Endodermal cell (in vitro differentiated cells): ENCODE measurements around the gene MS4A10. TPM values are rescaled to one million over a fixed set of nuclear protein-coding genes. Genes with fewer than 3 reads are reported as not detected.

Experiments used
- DNase-seq: peaks from one replicate; pipeline ENCODE4 v3.0.0-alpha.2; 2017
- H3K27ac ChIP-seq: 2 replicates; pipeline ENCODE4 v1.5.1; 2013; ENCODE audit warnings: mild to moderate bottlenecking, low read depth, low read length, moderate library complexity
- H3K27me3 ChIP-seq: 2 replicates; pipeline ENCODE4 v1.6.1; 2013; ENCODE audit warnings: mild to moderate bottlenecking, low read length, moderate library complexity; ENCODE audit not compliant: insufficient read depth, control insufficient read depth, poor library complexity, severe bottlenecking
- H3K36me3 ChIP-seq: 2 replicates; pipeline ENCODE4 v1.7.0; 2013; ENCODE audit warnings: mild to moderate bottlenecking, low read length, moderate library complexity; ENCODE audit not compliant: control insufficient read depth, insufficient read depth
- H3K4me1 ChIP-seq: one replicate; pipeline ENCODE4 v1.7.0; 2013; ENCODE audit warnings: low read length; ENCODE audit not compliant: control insufficient read depth, insufficient read depth
- H3K4me3 ChIP-seq: 2 replicates; pipeline ENCODE4 v1.5.1; 2013; ENCODE audit warnings: mild to moderate bottlenecking, low read length, moderate library complexity
- H3K9ac ChIP-seq: 2 replicates; pipeline ENCODE4 v1.6.1; 2013; ENCODE audit warnings: mild to moderate bottlenecking, low read length, moderate library complexity; ENCODE audit not compliant: poor library complexity, severe bottlenecking; ENCODE audit errors: extremely low read depth
- H3K9me3 ChIP-seq: 2 replicates; pipeline ENCODE4 v1.6.1; 2013; ENCODE audit warnings: mild to moderate bottlenecking, low read length, moderate library complexity; ENCODE audit not compliant: control insufficient read depth
- H3K27ac Mint-ChIP-seq: 2 replicates; pipeline ENCODE4 v1.8.0; 2020; ENCODE audit warnings: mixed read lengths
- H3K27me3 Mint-ChIP-seq: 2 replicates; pipeline ENCODE4 v1.8.0; 2021; ENCODE audit warnings: mild to moderate bottlenecking, mixed read lengths; ENCODE audit not compliant: insufficient read depth
- H3K36me3 Mint-ChIP-seq: 2 replicates; pipeline ENCODE4 v1.8.0; 2020; ENCODE audit warnings: low read depth, mixed read lengths
- H3K4me1 Mint-ChIP-seq: 2 replicates; pipeline ENCODE4 v1.8.0; 2020; ENCODE audit warnings: mixed read lengths
- H3K4me3 Mint-ChIP-seq: 2 replicates; pipeline ENCODE4 v1.8.0; 2020; ENCODE audit warnings: mild to moderate bottlenecking, moderate library complexity, mixed read lengths
- H3K9me3 Mint-ChIP-seq: 2 replicates; pipeline ENCODE4 v1.8.0; 2020; ENCODE audit warnings: mild to moderate bottlenecking, mixed read lengths
- CTCF ChIP-seq: fragments of 200-600 bp; sonication (generic); conservative IDR thresholded peaks from 2 replicates; pipeline ENCODE4 v1.5.0; 2021; ENCODE audit warnings: antibody characterized with exemption, mild to moderate bottlenecking
- WGBS, 2 experiments: methylation state at CpG; one replicate each; pipeline versions ENCODE4 v1.1.5 to v1.1.7; 2013; ENCODE audit warnings: missing lambda C conversion rate in 2 of 2, mixed read lengths in 1 of 2; ENCODE audit not compliant: insufficient coverage in 1 of 2, insufficient read length in 1 of 2; 5-methylcytosine and 5-hydroxymethylcytosine counted together
- total RNA-seq, 2 donors: library from RNA; stranded (reverse); fragmentation: NEBNext Ultra II Directional in 1 of 2; extraction: Animal tissue kit (Norgen Biotek cat#: 25700) in 1 of 2; gene quantifications; 2 replicates in 1 of 2; 3 replicates in 1 of 2; pipeline ENCODE4 v1.2.1, GENCODE V29; 2021

Gene MS4A10
- total RNA-seq, 2 donors from 2014 or later = not detected

- Histone ChIP-seq H3K9ac (no peak overlapping the region), H3K27ac (no peak overlapping the region), H3K9me3 (no peaks in the 10 kb centered on the region), H3K4me1 (no peaks in the 10 kb centered on the region), H3K27me3 (no peaks in the 10 kb centered on the region), H3K36me3 (no peaks in the 10 kb centered on the region), H3K4me3 (no peak overlapping the region)
- Mint-ChIP-seq H3K4me3 (no peak overlapping the region), H3K9me3 (no peaks in the 10 kb centered on the region), H3K27me3 (no peaks in the 10 kb centered on the region), H3K36me3 (no peaks in the 10 kb centered on the region), H3K4me1 (no peaks in the 10 kb centered on the region), H3K27ac (no peak overlapping the region)
- DNase-seq = no peak
- 91 to 100% methylated on average over 4 to 7 of the region's 7 CpGs for WGBS, 2 experiments
- no peak for TF ChIP-seq CTCF
Observed at GRCh38 chr11:60783911-60784310, 1.2 kb upstream of the MS4A10 start.

GRCh38 chr11:60785806-60786361 is 751 bp downstream of the MS4A10 start:
- H3K36me3 Mint-ChIP-seq = no peaks in the 10 kb centered on the region
- H3K9ac ChIP-seq = no peak overlapping the region

GRCh38 chr11:60786811-60787567 is 1.9 kb downstream of the MS4A10 start:
- Histone ChIP-seq H3K36me3 (no peaks in the 10 kb centered on the region), H3K27me3 (no peaks in the 10 kb centered on the region), H3K27ac (no peak overlapping the region), H3K4me3 (no peak overlapping the region), H3K9ac (no peak overlapping the region), H3K4me1 (no peaks in the 10 kb centered on the region), H3K9me3 (peaks cover 5% of the 10 kb centered on the region)
- no peak for TF ChIP-seq CTCF
- Mint-ChIP-seq H3K4me3 (no peak overlapping the region), H3K4me1 (no peaks in the 10 kb centered on the region), H3K27ac (no peak overlapping the region), H3K36me3 (no peaks in the 10 kb centered on the region), H3K27me3 (peaks cover 3% of the 10 kb centered on the region), H3K9me3 (peaks cover 24% of the 10 kb centered on the region)
- no peak for DNase-seq
- 88 to 95% methylated on average over 7 to 13 of the region's 15 CpGs for WGBS, 2 experiments

More at GRCh38 chr11:60785806-60786361, 751 bp downstream of the MS4A10 start:
- H3K9me3 Mint-ChIP-seq = peaks cover 13% of the 10 kb centered on the region
- H3K4me3 ChIP-seq = no peak overlapping the region
- no peak for DNase-seq
- H3K4me3 Mint-ChIP-seq = no peak overlapping the region
- TF ChIP-seq CTCF = no peak
- no peak overlapping the region for H3K27ac ChIP-seq
- no peaks in the 10 kb centered on the region for H3K4me1 ChIP-seq
- H3K27ac Mint-ChIP-seq = no peak overlapping the region
- no peaks in the 10 kb centered on the region for H3K4me1 Mint-ChIP-seq
- H3K27me3 Mint-ChIP-seq = peaks cover 3% of the 10 kb centered on the region
- H3K27me3 ChIP-seq = no peaks in the 10 kb centered on the region
- 81 to 88% methylated on average over 8 of the region's 8 CpGs for WGBS, 2 experiments
- no peaks in the 10 kb centered on the region for H3K36me3 ChIP-seq
- H3K9me3 ChIP-seq = no peaks in the 10 kb centered on the region
